ENCODE measurements around the gene RPL36A.

DNA sequence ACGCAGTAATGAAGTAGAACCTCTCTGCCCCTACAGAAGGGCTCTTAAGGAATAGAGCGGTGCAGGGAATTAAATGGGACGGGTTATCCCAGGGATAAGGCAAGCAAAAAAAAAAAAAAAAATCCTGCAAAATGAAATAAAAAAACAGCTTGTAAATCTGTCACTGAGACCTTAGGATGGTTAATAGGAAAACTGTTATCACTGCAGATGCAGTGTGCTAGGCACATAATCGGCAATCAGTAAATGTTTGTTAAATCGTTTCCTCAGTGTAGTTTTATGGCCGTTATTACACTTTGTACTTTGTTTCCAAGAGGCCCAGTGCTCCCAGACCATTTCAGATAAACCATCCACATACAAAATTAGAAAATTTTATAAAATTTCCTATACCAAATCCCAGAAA lies 18.2 kb downstream of the RPL36A start:
- no peak for TF ChIP-seq SP1 (IDR thresholded peaks at IDR 0.05)
- TF ChIP-seq, protein P1, sequence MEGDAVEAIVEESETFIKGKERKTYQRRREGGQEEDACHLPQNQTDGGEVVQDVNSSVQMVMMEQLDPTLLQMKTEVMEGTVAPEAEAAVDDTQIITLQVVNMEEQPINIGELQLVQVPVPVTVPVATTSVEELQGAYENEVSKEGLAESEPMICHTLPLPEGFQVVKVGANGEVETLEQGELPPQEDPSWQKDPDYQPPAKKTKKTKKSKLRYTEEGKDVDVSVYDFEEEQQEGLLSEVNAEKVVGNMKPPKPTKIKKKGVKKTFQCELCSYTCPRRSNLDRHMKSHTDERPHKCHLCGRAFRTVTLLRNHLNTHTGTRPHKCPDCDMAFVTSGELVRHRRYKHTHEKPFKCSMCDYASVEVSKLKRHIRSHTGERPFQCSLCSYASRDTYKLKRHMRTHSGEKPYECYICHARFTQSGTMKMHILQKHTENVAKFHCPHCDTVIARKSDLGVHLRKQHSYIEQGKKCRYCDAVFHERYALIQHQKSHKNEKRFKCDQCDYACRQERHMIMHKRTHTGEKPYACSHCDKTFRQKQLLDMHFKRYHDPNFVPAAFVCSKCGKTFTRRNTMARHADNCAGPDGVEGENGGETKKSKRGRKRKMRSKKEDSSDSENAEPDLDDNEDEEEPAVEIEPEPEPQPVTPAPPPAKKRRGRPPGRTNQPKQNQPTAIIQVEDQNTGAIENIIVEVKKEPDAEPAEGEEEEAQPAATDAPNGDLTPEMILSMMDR (IDR thresholded peaks at IDR 0.05; ENCODE audit: low read depth, low read length, missing input control): no peak

Measured in liver (tissue), 3 donors.